GM12801 (cell line): ENCODE data around the gene NRXN2.

Experiments
- CTCF ChIP-seq: IDR thresholded peaks from one replicate; pipeline ENCODE4 v1.5.1; 2011; ENCODE audit warnings: control low read depth; ENCODE audit not compliant: insufficient read length; ENCODE audit errors: extremely low read depth

Gene NRXN2

GRCh38 chr11:64720167-64720566 is 2.8 kb downstream of the NRXN2 start:
- no peak for TF ChIP-seq CTCF

- TF ChIP-seq CTCF, result no peak
Measured at GRCh38 chr11:64719406-64719805, 3.6 kb downstream of the NRXN2 start.

GRCh38 chr11:64718780-64719124 is 4.2 kb downstream of the NRXN2 start:
- TF ChIP-seq CTCF, result no peak

GRCh38 chr11:64718084-64718779 is 4.8 kb downstream of the NRXN2 start:
- TF ChIP-seq CTCF, result no peak

GRCh38 chr11:64717268-64717578 is 5.8 kb downstream of the NRXN2 start:
- TF ChIP-seq CTCF, result no peak

- no peak for TF ChIP-seq CTCF
Measured at GRCh38 chr11:64716473-64717267, 6.3 kb downstream of the NRXN2 start.

- no peak for TF ChIP-seq CTCF
Measured at GRCh38 chr11:64715756-64716472, 7.1 kb downstream of the NRXN2 start.
